Body of pancreas (tissue), 4 donors: ENCODE results near the gene PUSL1.

Source experiments
- CTCF ChIP-seq, 7 experiments: fragments of 450-650 bp in 4 of 7; fragments of 200-600 bp in 3 of 7; sonication (generic) in 3 of 7; IDR thresholded peaks; one replicate each; pipeline ENCODE4 v1.5.1; 2016 to 2019; ENCODE audit warnings: antibody characterized with exemption in 7 of 7
- POLR2A ChIP-seq, 3 donors: fragments of 450-650 bp; IDR thresholded peaks; one replicate each; pipeline ENCODE4 v1.6.1; 2016; ENCODE audit warnings: antibody characterized with exemption in 3 of 3, mild to moderate bottlenecking in 2 of 3

- TF ChIP-seq POLR2A (IDR thresholded peaks at IDR 0.05) (no peak), CTCF (IDR thresholded peaks at IDR 0.05) (no peak)
Observed at GRCh38 chr1:1331068-1331965, 22.9 kb downstream of the PUSL1 start, which contains the start of gene TAS1R3.
